Measurements from ENCODE around the gene PHLDA2. TPM values are rescaled to one million over a fixed set of nuclear protein-coding genes. Genes with fewer than 3 reads are reported as not detected.
A peak's percentile ranks its signal among the peaks of the same experiment; 100 is the strongest.
"Not testable (repeated sequence)": the region's sequence is repeated elsewhere in the genome, so short reads cannot be mapped to it uniquely, and the experiment has no call there.

The PHLDA2 gene
- total RNA-seq, 1 experiment from 2014 or later = 34.4 TPM

DNA sequence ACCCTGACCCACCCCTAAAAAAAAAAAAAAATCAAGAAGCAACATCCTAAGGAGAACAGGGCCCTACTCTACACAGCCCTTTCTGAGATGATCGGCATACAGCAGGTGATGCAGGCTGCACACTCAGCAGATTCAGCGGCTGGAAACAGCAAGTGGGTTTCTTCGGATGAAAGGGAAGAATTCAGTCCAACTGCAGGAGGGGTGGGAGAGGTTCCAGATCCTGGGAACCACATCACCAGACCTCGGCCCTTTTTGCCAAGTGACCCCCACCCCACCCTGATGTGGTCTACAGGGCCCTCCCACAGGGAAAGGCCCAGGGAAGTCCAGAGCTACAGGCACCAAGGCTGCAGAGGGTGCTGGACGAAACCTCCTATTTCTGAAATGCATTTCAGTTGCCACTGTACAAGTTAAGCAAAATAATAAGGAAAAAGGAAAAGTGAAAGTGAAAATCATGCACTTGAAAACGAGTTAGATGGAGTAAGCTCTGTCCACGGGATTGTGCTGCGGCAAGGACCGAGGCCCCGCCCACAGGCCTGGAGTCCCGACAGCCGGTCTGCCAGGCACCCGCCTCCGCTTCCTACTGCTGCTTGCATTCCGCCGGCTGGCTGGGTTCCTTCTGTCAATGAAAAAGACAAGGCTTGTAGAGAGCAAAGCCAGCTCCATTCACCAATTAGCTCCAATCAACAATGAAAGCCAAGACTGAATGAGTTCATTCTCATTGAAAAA, 16.0 kb upstream of the PHLDA2 start:
- peak; percentile 85 for DNase-seq (ENCODE audit: low spot score)

DNA sequence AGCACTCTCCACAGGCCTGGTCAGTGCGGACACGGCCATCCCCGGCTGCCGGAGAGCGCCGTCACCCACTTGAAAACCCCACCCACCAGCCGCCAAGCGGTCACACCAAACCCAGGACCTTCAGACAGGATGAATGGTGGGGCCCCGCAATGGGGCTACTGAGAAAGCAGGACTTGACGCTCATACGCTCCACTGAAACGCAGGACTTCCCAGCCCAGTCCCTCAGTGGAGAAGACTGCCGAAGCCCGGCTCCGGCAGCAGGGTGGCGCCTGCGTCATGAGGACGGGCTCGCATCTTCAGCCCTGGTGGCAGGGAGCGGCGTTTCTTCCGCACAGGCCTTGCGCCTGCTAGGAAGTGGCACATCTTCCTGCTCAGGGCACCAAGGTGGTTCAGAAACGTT, 15.3 kb upstream of the PHLDA2 start:
- DNase-seq (ENCODE audit: low spot score) = no peak

DNA sequence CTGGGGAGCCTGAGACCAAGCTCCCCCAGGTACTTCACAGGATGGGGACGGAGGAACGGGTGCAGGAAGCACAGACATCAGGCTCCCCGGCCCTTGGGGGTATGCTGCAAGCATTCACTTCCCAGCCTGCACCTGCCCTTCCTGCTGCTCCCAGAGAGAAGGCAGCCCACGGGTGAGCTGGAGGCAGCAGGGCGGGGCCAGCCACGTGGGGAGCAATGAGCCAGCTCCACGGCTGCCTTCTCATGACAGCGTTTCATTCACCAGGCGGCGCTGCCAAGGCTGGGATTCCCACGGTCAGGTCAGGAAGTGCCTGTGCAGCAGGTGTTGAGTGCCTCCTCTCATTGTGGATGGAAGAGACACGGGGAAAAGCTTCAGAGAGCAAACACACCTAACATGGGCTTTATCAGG, 14.5 kb upstream of the PHLDA2 start:
- DNase-seq (ENCODE audit: low spot score) = peak; percentile 63

DNA sequence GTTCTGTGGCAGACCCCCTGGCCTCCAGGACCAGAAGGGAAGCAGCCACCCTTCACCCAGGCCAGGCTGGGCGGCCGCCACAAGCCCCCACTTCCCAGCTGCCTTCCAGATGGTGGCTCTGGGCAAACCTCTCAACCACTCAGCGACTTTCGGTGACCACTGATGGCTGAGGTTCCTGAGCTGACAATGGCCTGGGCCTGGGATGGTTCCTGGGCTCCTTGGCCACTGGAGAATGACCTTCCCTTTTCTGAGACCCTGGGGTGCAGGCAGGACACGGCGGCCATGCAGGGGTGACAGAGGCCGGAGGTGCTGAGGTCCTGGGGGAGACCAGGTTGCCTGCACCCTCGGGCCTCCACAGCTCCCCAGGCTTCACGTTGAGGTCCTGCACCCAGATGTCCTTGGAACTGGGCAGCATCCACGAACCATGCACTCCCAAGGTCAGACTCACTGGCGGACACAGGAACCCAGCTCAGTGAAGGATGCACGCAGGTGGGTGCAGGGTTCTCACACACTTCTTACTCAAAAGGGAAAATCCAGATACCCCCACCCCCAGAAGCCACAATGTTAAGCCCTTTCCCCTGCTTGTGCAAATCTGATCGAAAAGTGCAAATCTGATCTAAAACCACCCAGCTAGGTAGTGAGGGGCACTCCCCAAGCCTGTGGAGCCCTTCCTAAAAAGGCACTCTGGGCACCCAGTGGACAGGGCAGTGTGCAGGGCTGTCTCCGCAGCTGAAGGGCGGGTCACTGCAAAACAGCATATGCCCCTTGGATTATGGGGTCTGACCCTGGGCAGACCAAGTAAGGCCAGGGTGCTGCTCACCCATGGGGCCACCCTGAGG, 13.9 kb upstream of the PHLDA2 start:
- no peak for DNase-seq (ENCODE audit: low spot score)

DNA sequence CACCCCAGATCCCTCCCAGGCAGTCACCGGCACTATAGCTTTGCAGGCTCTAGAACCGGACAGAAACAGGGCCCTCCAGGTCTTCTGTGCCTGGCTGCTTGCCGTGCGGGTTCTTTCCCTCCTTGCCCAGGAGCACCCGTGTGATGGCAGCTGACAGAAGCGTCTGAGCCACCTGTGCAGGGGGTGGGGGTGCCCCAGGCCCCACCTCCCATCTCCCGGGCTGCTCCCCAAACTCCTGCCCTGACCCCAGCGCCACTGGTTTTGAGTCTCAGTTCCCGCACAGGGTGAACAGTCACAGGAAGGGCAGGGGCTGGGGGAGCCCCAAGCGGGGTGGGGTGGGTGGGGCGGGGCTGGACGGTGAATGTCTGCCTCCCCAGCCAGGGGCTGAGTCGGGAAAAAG, 13.2 kb upstream of the PHLDA2 start:
- DNase-seq (ENCODE audit: low spot score) = no peak

DNA sequence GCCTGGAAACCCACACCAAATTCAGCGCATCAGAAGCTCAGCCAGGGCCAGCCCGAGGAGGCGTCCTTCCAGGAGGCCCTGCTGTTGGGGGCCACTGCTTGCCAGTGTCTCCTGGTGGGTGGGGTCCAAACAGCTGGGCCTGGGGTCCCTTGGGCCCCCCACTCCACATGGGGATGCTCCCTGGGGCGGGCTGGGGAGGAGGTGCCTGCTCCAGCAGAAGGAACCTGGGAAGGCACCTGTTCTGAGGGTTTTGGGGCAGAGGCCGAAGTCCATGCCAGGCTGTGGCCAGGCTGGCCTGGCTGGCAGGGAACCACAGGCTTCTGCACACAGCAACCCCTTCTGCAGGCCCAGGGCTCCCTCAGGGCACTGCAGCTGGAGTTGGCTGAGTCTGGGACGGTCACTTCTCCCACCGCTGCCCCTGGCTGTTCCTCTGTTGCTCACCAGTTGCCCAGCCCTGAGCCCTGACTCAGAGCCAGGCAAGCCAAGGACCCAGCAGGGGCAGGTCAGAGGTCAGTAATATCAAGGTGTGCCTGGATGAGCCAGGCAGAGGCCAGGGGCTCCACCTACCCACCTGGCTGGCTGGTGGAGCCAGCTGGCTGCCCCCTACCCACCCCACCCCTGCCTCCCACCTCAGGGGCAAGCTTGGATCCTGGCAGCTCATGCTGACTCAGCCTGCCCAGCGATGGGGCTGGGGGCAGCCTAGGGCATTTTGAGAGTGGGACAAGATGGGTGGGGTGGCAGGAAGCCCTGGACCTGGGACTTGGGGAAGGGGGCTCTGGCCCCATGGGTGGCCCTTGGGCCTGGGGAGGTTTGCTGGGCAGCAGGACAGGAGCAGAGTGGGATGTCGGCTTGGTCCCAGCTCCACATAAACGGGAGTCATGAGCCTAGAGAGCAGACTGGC, 12.0 kb upstream of the PHLDA2 start:
- DNase-seq (ENCODE audit: low spot score) = peak; percentile 75

DNA sequence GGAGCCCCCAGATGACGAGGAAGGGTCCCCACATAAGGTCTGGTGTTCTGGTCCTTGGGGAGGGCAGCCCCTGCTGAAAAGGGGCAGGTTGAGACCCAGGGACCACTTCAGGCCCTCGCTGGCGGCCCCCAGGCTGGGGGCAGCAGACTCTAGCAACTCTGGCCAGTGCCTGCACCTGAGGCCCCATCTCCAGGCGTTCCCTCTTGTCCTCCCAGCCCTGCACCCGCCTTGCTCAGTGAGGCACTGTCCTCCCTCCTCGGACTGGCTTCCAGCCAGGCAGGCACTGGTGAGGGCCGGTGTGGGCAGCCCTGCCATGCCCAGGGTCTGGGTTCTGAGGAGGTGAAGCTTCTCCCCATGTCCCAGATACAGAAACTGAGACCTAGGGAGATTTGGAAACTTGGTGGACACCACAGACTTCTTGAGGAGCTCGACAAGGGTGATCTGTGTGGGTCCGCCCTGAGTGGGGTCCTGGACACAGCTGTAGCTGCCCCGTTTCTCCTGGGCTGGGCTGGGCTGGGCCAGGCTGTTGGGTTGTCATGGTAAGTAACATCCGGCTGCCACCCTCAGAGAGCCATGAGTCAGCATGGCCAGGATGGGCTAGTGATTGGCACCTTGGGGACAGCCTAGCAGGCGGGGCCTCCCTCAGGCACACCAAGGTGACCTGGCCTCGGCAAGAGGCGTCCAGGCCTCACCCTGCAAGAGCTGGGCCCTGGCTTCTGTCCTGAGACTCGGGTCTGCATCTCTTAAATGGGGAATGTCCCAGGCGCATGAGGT, 11.1 kb upstream of the PHLDA2 start:
- DNase-seq (ENCODE audit: low spot score) = peak; percentile 95

DNA sequence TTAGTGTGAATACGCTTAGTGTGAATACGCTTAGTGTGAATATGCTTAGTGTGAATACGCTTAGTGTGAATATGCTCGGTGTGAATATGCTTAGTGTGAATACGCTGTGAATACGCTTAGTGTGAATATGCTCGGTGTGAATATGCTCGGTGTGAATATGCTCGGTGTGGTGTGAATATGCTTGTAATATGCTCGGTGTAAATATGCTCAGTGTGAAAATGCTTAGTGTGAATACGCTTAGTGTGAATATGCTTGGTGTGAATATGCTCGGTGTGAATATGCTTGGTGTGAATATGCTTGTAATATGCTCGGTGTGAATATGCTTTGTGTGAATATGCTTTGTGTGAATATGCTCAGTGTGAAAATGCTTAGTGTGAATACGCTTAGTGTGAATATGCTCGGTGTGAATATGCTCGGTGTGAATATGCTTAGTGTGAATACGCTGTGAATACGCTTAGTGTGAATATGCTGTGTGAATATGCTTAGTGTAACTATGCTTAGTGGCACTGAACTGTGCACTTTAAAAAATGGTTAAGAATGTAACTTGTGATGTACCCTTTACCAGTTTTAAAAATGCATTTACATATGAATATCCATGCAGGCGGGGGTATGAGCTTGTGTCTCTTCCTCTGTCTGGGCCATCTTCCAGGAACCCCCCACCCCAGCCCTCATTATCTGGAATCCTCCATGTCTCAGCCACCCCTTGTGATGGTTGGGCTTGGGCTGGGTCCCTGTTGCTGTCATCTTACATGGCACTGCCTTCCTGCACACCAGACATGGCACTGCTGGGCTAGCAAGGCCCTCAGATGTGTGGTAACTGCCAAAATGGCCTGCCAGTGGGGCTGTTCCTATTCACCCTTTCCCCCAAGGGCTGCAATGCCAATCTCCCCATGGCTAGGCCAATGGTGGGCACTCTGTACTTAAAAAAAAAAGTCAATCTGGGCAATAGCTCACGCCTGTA, 9.5 kb upstream of the PHLDA2 start:
- not testable (repeated sequence) for DNase-seq (ENCODE audit: low spot score)

DNA sequence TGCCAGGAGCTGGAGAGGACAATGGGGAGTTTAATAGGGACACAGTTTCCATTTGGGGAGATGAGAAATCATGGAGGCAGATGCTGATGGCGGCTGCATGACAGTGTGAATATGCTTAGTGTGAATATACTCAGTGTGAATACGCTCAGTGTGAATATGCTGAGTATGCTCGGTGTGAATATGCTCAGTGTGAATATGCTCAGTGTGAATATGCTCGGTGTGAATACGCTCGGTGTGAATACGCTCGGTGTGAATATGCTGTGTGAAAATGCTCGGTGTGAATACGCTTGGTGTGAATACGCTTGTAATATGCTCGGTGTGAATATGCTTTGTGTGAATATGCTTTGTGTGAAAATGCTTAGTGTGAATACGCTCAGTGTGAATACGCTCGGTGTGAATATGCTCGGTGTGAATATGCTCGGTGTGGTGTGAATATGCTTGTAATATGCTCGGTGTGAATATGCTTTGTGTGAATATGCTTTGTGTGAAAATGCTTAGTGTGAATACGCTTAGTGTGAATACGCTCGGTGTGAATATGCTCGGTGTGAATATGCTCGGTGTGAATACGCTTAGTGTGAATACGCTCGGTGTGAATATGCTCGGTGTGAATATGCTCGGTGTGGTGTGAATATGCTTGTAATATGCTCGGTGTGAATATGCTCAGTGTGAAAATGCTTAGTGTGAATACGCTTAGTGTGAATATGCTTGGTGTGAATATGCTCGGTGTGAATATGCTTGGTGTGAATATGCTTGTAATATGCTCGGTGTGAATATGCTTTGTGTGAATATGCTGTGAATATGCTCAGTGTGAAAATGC, 8.6 kb upstream of the PHLDA2 start:
- not testable (repeated sequence) for DNase-seq (ENCODE audit: low spot score)

DNA sequence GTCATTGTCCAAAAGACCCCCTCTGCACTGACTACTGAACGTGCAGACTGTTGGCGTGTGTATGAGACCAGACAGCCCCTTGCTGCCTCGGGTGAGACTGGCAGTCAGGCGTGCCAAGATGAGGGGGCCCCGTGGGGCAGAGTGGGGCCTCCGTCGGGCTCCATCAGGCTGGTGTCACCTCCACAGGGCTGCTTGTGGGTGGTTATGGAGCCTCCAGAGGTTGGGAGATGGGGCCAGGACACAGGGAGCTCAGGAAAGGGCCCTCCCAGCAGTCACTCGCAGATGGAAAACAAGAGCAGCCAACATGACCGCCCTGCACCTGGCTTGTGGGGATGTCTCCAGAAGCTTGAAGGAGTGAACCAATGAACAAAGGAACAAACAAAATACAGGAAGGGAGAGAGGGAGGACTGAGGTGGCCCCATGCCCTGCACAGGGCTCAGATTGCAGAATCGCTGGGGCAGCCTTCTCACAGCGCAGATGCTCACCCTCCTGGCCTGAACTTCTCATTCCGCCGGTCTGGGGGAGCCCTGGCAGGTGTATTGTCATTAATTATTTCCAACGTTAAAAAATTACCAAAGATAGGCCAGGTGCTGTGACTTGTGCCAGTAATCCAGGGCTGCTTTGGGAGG, 5.5 kb upstream of the PHLDA2 start:
- DNase-seq (ENCODE audit: low spot score) = no peak

DNA sequence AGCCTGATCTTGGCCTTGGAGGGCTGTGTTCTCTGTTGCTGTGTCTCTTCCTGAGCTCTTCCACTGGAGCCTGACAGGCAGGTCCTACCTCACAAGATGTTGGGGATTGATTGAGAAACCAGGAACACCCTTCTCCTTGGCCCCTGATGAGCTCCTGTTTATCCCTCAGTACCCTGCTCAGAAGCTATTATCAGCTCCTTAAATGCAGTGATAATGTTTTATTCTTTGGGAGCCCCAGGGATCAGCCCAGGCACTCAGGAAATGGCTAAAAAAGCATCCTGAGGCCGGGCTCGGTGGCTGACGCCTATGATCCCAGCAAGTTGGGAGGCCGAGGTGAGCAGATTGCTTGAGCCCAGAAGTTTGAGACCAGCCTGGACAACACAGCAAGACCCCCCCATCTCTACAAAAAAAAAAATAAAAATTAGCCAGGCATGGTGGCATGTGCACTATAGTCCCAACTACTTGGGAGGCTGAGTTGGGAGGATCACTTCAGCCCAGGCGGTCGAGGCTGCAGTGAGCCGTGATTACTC, 4.9 kb upstream of the PHLDA2 start:
- DNase-seq (ENCODE audit: low spot score) = no peak

DNA sequence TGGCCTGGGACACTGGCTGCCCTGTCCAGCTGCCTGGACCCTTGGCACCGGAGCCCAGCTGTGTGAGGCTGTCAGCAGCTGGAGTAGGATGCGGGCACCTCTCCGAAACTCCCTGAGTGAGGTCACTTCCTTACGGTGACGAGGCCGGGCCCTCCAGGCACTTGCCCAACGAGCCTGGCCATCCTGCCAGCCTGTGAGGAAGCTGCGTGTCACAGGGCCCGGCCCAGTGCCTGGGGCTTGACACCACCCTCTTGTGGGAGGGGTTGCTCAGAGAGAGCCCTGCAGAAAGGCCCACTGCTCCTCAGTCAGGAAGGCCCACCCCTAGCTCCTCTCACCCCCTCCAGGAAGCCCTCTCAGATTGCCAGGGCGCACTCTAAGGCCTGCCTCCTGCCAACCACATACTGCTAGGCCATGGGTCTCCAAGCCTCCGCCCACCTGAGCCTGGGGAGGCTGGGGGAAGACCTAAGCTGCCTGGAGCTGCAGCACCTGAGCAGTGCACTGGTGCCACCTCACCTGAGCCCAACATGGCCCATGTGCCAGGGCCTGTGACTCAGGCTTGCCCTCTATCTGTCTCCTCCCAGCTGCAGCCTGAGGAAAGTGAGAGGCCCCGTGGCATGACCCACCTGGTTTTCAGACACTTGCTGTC, 4.3 kb upstream of the PHLDA2 start:
- peak; percentile 97 for DNase-seq (ENCODE audit: low spot score)

DNA sequence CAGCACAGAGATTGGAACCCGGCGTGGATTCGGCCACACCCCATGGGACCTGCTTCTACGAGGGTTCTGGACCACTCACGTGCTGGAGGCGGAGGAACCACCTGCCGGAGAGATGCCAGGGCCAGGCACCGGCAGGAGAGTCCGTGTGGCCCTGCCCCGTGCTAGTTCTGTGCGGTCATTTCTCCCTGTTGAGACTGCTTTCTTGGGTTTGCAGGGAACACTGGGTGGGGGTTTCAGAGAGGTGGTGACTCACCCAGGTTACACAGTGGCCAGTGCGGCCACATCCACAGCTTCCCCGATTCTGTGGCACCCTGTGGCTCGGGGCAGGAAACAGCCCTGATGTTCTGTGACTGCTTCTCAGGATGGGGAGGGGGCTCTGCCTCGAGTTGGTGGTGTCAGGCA, 3.6 kb upstream of the PHLDA2 start:
- DNase-seq (ENCODE audit: low spot score) = peak; percentile 95

DNA sequence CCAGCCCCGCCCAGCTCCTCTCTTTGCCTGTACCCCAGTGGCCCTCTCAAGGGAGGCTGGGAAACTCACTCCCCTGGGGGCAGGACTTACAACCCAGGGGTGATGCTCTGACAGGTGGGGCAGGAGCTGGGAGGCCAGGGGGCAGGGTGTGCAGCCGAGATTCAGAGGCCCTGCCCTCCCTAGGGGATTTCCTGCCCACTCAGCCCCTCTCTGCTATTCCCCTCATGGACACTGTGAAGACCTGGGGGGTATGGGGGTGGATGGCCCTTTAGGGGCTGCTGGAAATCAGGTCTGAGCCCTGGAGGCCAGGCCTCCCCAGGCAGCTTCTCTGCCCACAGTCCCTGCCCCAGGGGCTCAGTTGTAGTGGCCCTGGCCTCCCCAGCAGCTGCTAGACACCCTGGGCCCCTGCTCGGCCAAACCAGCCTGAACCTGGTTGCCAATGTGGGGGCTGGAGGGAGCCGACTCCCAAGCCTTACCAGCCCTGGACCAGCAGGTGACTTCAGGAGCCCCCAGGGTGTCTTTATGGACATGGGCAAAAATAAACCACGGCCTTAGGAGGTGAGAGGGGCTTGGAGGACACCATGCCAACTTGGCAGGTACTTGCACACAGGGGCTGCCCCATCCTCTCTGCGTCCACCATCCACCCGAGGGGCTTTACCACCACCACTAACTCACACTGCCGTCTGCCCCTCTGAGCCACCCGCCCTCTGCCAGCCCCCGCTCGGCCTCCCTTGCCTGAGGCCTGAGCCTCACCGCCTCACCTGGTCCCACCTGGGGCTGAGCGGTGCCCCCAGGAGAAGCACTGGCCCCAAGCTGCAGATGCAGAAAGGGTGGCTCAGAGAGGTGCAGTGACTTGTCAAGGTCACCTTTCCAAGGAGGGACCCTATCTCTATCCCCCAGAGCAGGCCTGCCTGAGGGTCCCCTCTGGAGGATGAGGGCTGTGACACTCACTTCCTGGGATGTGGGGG, 2.8 kb upstream of the PHLDA2 start:
- no peak for DNase-seq (ENCODE audit: low spot score)

DNA sequence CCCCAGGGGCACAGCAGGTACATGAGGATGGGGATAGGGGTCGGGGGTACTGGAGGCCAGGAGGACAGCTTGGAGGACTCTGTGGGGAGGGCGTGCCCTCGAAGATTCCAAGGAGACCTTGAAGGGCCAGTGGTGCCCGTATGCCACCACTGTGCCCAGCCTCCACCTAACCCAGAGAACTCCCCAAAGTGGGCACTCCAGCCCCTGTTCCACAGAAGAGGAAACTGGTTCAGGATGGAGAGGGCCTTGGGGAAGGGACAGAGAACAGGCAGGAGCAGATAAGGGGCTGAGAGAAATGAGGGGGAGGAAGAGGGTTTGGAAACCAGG, 2.2 kb upstream of the PHLDA2 start:
- no peak for DNase-seq (ENCODE audit: low spot score)

DNA sequence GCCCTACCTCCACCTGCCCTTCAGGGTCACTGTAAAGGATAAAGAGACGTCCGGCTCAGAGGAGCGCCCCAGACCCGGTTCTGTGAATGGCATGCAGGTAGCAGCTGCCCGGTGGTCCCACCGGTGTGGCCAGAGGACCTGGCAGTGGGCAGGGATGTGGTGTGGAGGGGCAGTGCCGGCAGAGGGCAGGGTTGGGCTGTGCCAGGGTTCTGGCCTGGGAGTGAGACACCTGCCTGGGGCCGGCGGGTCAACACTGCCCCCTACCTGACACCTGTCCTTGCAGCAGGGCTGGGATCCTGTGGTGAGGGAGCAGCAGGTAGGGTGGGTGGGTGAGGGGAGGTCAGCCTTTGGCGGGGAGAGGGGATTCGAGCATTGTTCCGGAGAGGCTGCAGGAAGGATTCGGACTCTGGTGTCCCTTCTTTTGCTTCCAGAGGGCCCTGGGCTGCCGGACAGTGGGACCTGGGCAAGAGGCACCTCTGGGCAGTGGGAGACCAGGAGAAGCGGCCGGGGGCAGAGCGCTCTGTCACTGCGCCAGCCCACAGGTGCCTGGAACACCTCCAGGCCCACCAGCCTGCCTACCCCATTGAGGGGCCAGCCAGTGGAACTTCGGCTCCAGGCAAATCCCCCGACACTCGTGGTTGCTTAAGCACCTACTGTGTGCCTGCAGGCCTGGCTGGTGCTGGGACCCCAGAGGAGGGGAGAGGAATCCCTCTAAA, 1.6 kb upstream of the PHLDA2 start:
- peak; percentile 80 for DNase-seq (ENCODE audit: low spot score)

All from A172 (cell line).